OCI-LY7 (cell line): Measurements from ENCODE around the gene ACVRL1. TPM values are rescaled to one million over a fixed set of nuclear protein-coding genes. Genes with fewer than 3 reads are reported as not detected.

Experiments
- BruUV-seq: library from RNA; stranded (reverse); fragments of 400-500 nt; replicated peaks from 2 replicates; lab custom pipeline; 2021; lab: Mats Ljungman, UMichigan
- CTCF ChIA-PET: fragments of 300-600 bp; sonication (Branson Sonifier 250); formaldehyde crosslinking; loops from one replicate; lab custom pipeline; 2022; ENCODE audit warnings: antibody characterized with exemption; ENCODE audit not compliant: unreplicated experiment; lab: Charles Lee
- POLR2A ChIA-PET: fragments of 300-600 bp; sonication (Branson Sonifier 250); formaldehyde crosslinking; loops from one replicate; lab custom pipeline; 2022; ENCODE audit warnings: antibody characterized with exemption; lab: Charles Lee
- DNase-seq: peaks from one replicate; pipeline ENCODE4 v3.0.0-alpha.2; 2015; ENCODE audit warnings: low spot score
- H2AFZ ChIP-seq: fragments of 200-600 bp; sonication (generic), shearing (Covaris generic); 2 replicates; pipeline ENCODE4 v1.6.1; 2014; ENCODE audit warnings: mild to moderate bottlenecking, antibody characterized with exemption, low read length, moderate library complexity
- H3K27ac ChIP-seq: fragments of 200-600 bp; sonication (generic); 2 replicates; pipeline ENCODE4 v1.5.1; 2014; ENCODE audit warnings: mixed run types, low read depth, mild to moderate bottlenecking, moderate library complexity, low read length, inconsistent platforms; ENCODE audit not compliant: poor library complexity, severe bottlenecking
- H3K36me3 ChIP-seq: fragments of 200-600 bp; sonication (generic); 2 replicates; pipeline ENCODE4 v1.6.1; 2014; ENCODE audit warnings: mild to moderate bottlenecking, antibody characterized with exemption, low read length, moderate library complexity, mixed read lengths; ENCODE audit not compliant: insufficient read depth
- H3K4me1 ChIP-seq: fragments of 200-600 bp; sonication (generic); 2 replicates; pipeline ENCODE4 v1.5.1; 2014; ENCODE audit warnings: mild to moderate bottlenecking, low read length; ENCODE audit not compliant: insufficient read depth, poor library complexity, severe bottlenecking
- H3K4me2 ChIP-seq: fragments of 200-600 bp; sonication (generic); 2 replicates; pipeline ENCODE4 v1.6.1; 2014; ENCODE audit warnings: mild to moderate bottlenecking, low read length
- H3K4me3 ChIP-seq: fragments of 200-600 bp; sonication (generic); 2 replicates; pipeline ENCODE4 v1.5.1; 2014; ENCODE audit warnings: mild to moderate bottlenecking, low read depth, low read length; ENCODE audit not compliant: poor library complexity, severe bottlenecking
- H3K79me2 ChIP-seq: fragments of 200-600 bp; sonication (generic); 2 replicates; pipeline ENCODE4 v1.6.1; 2016; ENCODE audit warnings: low read depth, mild to moderate bottlenecking, low read length, moderate library complexity, mixed read lengths; ENCODE audit not compliant: insufficient read depth
- H3K9me2 ChIP-seq: fragments of 200-600 bp; sonication (generic); 2 replicates; pipeline ENCODE4 v1.6.1; 2016; ENCODE audit warnings: mild to moderate bottlenecking, low read length, mixed read lengths; ENCODE audit not compliant: insufficient read depth
- H3K9me3 ChIP-seq: fragments of 200-600 bp; sonication (generic); 2 replicates; pipeline ENCODE4 v1.6.1; 2014; ENCODE audit warnings: mild to moderate bottlenecking, mixed run types, low read length, mixed read lengths
- H4K20me1 ChIP-seq: fragments of 200-600 bp; sonication (generic); 2 replicates; pipeline ENCODE4 v1.6.1; 2014; ENCODE audit warnings: mild to moderate bottlenecking, antibody characterized with exemption, low read length, moderate library complexity, mixed read lengths; ENCODE audit not compliant: insufficient read depth
- EZH2phosphoT487 ChIP-seq: fragments of 200-600 bp; sonication (generic); IDR thresholded peaks from 2 replicates; pipeline ENCODE4 v1.6.1; 2018; ENCODE audit warnings: low read depth, borderline replicate concordance, mild to moderate bottlenecking, mixed run types, antibody characterized with exemption, low read length, moderate library complexity, mixed read lengths
- intact Hi-C: fragments of 100-400 bp; cut with micrococcal nuclease; formaldehyde crosslinking; loops from one replicate; pipeline ENCODE4 v1.10.0; 2022; ENCODE audit not compliant: unreplicated experiment
- total RNA-seq, 2 experiments: library from RNA; depleted of rRNA in 1 of 2; stranded (reverse); fragments of >200 nt in 1 of 2; shearing (Covaris generic) in 1 of 2; gene quantifications; 2 replicates each; pipeline ENCODE4 v1.2.3, GENCODE V29; 2014 to 2022
- TF ChIP-seq, protein P1 (sequence below): fragments of 200-600 bp; sonication (generic); conservative IDR thresholded peaks from 2 replicates; pipeline ENCODE4 v1.5.1; 2014; ENCODE audit warnings: mild to moderate bottlenecking, antibody characterized with exemption, low read length, moderate library complexity, mixed read lengths

The ACVRL1 gene
- total RNA-seq, 2 experiments from 2014 or later: not detected

- no peak overlapping the region for H3K4me2 ChIP-seq
- CTCF ChIA-PET: no interaction called here
- no peak overlapping the region for H3K4me3 ChIP-seq
- TF ChIP-seq, protein P1, sequence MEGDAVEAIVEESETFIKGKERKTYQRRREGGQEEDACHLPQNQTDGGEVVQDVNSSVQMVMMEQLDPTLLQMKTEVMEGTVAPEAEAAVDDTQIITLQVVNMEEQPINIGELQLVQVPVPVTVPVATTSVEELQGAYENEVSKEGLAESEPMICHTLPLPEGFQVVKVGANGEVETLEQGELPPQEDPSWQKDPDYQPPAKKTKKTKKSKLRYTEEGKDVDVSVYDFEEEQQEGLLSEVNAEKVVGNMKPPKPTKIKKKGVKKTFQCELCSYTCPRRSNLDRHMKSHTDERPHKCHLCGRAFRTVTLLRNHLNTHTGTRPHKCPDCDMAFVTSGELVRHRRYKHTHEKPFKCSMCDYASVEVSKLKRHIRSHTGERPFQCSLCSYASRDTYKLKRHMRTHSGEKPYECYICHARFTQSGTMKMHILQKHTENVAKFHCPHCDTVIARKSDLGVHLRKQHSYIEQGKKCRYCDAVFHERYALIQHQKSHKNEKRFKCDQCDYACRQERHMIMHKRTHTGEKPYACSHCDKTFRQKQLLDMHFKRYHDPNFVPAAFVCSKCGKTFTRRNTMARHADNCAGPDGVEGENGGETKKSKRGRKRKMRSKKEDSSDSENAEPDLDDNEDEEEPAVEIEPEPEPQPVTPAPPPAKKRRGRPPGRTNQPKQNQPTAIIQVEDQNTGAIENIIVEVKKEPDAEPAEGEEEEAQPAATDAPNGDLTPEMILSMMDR: peak; percentile 73
- no peak for TF ChIP-seq EZH2phosphoT487
- H3K79me2 ChIP-seq: no peaks in the 10 kb centered on the region
- DNase-seq: peak; percentile 11
- intact Hi-C loops: loop anchor here (2.0 kb wide), 1 partner anchor 89 kb away; no protein-coding TSS in a partner anchor
- no peaks in the 10 kb centered on the region for H3K4me1 ChIP-seq
- BruUV-seq: no TSS peak
- POLR2A ChIA-PET: no interaction called here
- no peaks in the 10 kb centered on the region for H4K20me1 ChIP-seq
- H3K9me3 ChIP-seq: no peaks in the 10 kb centered on the region
- H3K36me3 ChIP-seq: no peaks in the 10 kb centered on the region
- H3K9me2 ChIP-seq: no peaks in the 10 kb centered on the region
- no peak overlapping the region for H2AFZ ChIP-seq
- H3K27ac ChIP-seq: no peak overlapping the region
Measured at GRCh38 chr12:51891843-51892242, 15.5 kb upstream of the ACVRL1 start.

DNA sequence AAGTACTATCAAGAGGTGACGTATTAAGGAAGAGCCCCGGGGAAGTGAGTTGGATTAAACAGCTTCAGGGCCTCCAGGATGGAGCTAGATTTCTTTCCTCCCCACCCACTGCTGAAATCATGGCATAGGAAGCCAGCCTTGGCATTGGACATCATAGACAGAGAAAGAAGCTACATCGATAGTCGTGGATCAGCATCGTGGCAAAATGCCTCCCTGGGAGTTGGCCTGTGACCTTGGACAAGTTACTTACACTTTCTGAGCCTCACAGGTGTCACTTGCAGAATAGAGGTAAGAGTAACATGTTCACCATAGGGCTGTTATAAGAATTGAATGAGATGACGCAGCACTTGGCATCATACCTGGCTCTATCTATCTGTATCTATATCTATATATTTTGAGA is 13.5 kb upstream of the ACVRL1 start:
- no TSS peak for BruUV-seq
- CTCF ChIA-PET: no interaction called here
- Histone ChIP-seq H3K9me2 (no peaks in the 10 kb centered on the region), H3K27ac (no peak overlapping the region), H4K20me1 (no peaks in the 10 kb centered on the region), H3K4me3 (no peak overlapping the region), H3K79me2 (no peaks in the 10 kb centered on the region), H3K4me1 (no peaks in the 10 kb centered on the region), H3K4me2 (no peak overlapping the region), H3K36me3 (no peaks in the 10 kb centered on the region), H3K9me3 (no peaks in the 10 kb centered on the region), H2AFZ (no peak overlapping the region)
- no peak for TF ChIP-seq EZH2phosphoT487
- POLR2A ChIA-PET: no interaction called here
- intact Hi-C loops: loop anchor here (2.0 kb wide), 1 partner anchor 87 kb away; no protein-coding TSS in a partner anchor
- DNase-seq: no peak

GRCh38 chr12:51895378-51896135 is 11.7 kb upstream of the ACVRL1 start:
- TF ChIP-seq, protein P1: no peak
- TF ChIP-seq EZH2phosphoT487: no peak
- ChIA-PET CTCF (no interaction called here), POLR2A (no interaction called here)
- Histone ChIP-seq H3K4me3 (no peak overlapping the region), H3K4me2 (no peak overlapping the region), H3K79me2 (no peaks in the 10 kb centered on the region), H3K9me3 (no peaks in the 10 kb centered on the region), H3K36me3 (no peaks in the 10 kb centered on the region), H2AFZ (no peak overlapping the region), H3K9me2 (no peaks in the 10 kb centered on the region), H4K20me1 (no peaks in the 10 kb centered on the region), H3K27ac (no peak overlapping the region), H3K4me1 (no peaks in the 10 kb centered on the region)
- no peak for DNase-seq
- BruUV-seq: no TSS peak
- intact Hi-C loops: no loop called here
